GM12873 (cell line): ENCODE data around the gene LHX1.

Experiments
- TF ChIP-seq, protein P1 (sequence below): IDR thresholded peaks from 2 replicates; pipeline ENCODE4 v1.5.1; 2012; ENCODE audit warnings: low read depth, mild to moderate bottlenecking, moderate library complexity, low read length, control low read depth; ENCODE audit not compliant: insufficient read depth; ENCODE audit errors: missing control alignments

Gene LHX1

DNA sequence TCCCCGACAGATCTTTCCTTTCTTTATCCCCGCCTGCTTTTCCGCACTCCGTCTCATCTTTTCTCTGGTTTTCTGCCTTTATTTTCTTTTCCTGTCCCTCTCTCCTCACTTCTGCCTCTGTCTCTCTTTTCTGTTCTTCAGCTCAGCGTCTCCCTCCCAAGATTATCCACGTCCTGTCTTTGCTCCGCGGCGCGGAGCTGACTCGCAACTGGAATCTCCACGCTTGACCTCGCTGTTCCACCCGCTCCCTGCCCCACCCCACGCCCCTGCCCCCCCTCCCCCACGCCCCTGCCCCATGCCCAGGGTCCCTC is 4.9 kb upstream of the LHX1 start:
- TF ChIP-seq, protein P1, sequence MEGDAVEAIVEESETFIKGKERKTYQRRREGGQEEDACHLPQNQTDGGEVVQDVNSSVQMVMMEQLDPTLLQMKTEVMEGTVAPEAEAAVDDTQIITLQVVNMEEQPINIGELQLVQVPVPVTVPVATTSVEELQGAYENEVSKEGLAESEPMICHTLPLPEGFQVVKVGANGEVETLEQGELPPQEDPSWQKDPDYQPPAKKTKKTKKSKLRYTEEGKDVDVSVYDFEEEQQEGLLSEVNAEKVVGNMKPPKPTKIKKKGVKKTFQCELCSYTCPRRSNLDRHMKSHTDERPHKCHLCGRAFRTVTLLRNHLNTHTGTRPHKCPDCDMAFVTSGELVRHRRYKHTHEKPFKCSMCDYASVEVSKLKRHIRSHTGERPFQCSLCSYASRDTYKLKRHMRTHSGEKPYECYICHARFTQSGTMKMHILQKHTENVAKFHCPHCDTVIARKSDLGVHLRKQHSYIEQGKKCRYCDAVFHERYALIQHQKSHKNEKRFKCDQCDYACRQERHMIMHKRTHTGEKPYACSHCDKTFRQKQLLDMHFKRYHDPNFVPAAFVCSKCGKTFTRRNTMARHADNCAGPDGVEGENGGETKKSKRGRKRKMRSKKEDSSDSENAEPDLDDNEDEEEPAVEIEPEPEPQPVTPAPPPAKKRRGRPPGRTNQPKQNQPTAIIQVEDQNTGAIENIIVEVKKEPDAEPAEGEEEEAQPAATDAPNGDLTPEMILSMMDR, result no peak

GRCh38 chr17:36932694-36933511 is 4.4 kb upstream of the LHX1 start:
- TF ChIP-seq, protein P1, result no peak

GRCh38 chr17:36933512-36934143 is 3.6 kb upstream of the LHX1 start:
- TF ChIP-seq, protein P1, result no peak

DNA sequence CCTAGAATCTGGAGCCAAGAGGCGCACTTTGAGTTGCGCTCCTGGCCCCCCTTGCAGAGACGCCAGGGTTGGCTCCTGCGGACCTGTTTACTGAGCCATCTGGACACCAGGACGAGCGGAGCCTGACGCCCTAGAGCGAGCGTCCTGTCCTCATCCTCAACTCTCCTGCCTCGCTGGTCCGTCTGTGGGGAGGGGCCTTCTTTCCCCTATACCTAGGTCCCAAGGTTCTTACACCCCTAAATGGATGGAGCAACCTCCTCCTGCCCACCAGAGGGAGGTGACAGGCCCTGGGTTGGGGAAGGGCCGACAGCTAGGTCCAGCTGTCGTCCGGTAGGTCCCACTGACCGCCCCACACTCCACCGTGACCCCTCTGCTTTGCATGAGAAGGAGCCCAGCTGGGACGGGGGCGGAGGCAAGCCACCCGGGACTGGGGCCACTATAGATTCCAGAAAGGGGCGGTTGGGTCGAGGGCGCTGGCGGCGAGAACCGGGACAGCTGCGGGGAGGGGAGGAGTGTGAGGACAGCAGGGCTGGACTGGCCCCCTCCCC is 3.1 kb upstream of the LHX1 start:
- TF ChIP-seq, protein P1, result no peak

- TF ChIP-seq, protein P1, result no peak
Measured at GRCh38 chr17:36934692-36935630, 2.3 kb upstream of the LHX1 start.

DNA sequence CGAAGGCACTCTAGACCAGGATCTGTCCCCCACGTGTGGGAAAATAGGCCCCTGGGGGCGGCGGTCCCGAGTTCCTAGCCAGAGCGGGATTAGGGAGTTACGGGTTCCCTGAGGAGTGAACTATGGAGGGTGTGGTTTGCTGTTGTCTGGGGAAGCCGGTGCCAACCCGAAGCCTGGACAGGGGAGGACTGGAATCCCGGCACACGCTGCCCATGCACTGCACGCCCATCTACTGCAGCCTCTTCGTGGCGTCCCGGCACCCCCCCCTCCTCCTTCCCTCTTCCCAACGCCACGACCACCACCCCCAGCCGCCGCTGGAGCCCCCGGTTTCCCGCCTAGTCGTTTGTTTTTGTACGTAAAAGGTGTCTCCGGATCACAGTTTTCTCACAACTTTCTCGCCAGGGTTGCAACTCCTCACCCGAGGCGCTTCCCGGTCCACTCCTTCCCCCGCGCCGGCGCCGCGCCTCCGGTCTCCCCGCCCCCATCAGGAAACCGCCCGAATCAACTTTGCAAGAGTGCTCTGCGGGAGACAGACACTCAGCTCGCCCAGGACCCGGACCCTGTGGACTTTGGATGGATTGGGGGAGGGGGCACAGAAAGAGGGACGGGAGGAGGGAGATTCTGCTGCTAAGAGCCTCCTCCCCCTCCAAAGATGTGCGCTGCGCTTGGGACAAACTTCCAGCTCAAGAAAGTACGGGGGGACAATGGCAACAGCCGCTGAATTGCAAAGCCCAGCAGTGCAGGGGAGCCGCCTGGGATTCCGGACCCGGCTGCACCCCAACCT is 1.4 kb upstream of the LHX1 start:
- TF ChIP-seq, protein P1, result no peak
